Hepatocyte (in vitro differentiated cells): ENCODE measurements around the gene TPSAB1.

Experiments used
- EZH2 ChIP-seq: fragments of 200-600 bp; sonication (generic); IDR thresholded peaks from 2 replicates; pipeline ENCODE4 v1.6.1; 2016; ENCODE audit warnings: antibody characterized with exemption, mild to moderate bottlenecking, borderline replicate concordance
- EZH2phosphoT487 ChIP-seq: fragments of 200-600 bp; sonication (generic); IDR thresholded peaks from one replicate; pipeline ENCODE4 v1.6.1; 2018; ENCODE audit warnings: antibody characterized with exemption, mild to moderate bottlenecking, low read depth, moderate library complexity; ENCODE audit not compliant: unreplicated experiment, severe bottlenecking
- TF ChIP-seq, protein P1 (sequence below): fragments of 200-600 bp; sonication (generic); IDR thresholded peaks from 2 replicates; pipeline ENCODE4 v1.5.1; 2016; ENCODE audit warnings: antibody characterized with exemption, mild to moderate bottlenecking; ENCODE audit not compliant: poor library complexity

DNA sequence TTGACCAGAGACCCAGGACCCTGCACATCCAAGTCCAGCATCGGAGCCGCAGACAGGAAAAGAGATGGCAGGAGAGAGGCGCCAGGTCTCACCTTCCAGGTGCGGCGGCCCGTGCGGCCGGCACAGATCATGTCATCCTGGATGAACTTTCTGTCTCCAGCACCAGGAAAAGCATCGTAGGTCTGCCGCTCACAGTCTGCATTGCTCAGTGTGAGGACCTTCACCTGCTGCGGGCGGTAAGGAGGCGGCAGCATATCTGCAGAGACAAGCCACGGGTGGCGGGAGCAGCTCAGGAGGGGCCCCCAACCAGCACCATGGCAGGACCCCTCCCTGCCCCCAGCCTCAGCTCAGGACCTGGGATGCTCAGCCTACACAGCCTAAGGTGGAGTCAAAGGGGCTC, 33.3 kb downstream of the TPSAB1 start:
- TF ChIP-seq, protein P1, sequence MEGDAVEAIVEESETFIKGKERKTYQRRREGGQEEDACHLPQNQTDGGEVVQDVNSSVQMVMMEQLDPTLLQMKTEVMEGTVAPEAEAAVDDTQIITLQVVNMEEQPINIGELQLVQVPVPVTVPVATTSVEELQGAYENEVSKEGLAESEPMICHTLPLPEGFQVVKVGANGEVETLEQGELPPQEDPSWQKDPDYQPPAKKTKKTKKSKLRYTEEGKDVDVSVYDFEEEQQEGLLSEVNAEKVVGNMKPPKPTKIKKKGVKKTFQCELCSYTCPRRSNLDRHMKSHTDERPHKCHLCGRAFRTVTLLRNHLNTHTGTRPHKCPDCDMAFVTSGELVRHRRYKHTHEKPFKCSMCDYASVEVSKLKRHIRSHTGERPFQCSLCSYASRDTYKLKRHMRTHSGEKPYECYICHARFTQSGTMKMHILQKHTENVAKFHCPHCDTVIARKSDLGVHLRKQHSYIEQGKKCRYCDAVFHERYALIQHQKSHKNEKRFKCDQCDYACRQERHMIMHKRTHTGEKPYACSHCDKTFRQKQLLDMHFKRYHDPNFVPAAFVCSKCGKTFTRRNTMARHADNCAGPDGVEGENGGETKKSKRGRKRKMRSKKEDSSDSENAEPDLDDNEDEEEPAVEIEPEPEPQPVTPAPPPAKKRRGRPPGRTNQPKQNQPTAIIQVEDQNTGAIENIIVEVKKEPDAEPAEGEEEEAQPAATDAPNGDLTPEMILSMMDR = no peak
- TF ChIP-seq EZH2phosphoT487 (no peak), EZH2 (no peak)
